OCI-M2 (cell line): ENCODE results near the gene FSTL4.

Source experiments
- DNase-seq: peaks from one replicate; lab custom pipeline; 2025; ENCODE audit not compliant: unreplicated experiment; lab: John Stamatoyannopoulos, UW

The FSTL4 gene

GRCh38 chr5:133275631-133276030, 336.7 kb downstream of the FSTL4 start:
- no peak for DNase-seq

GRCh38 chr5:133274597-133274935, 337.8 kb downstream of the FSTL4 start:
- no peak for DNase-seq

GRCh38 chr5:133273661-133274596, 338.4 kb downstream of the FSTL4 start:
- DNase-seq = no peak

- no peak for DNase-seq
Observed at GRCh38 chr5:133272345-133272744, 340.0 kb downstream of the FSTL4 start.

GRCh38 chr5:133271606-133272005, 340.7 kb downstream of the FSTL4 start:
- DNase-seq = no peak

- no peak for DNase-seq
Observed at GRCh38 chr5:133269691-133270090, 342.6 kb downstream of the FSTL4 start.

- no peak for DNase-seq
Observed at GRCh38 chr5:133267601-133268000, 344.7 kb downstream of the FSTL4 start.

GRCh38 chr5:133266966-133267365, 345.4 kb downstream of the FSTL4 start:
- DNase-seq = no peak

- no peak for DNase-seq
Observed at GRCh38 chr5:133266527-133266878, 345.8 kb downstream of the FSTL4 start.

- DNase-seq = no peak
Observed at GRCh38 chr5:133265720-133266526, 346.4 kb downstream of the FSTL4 start.

- no peak for DNase-seq
Observed at GRCh38 chr5:133265257-133265656, 347.1 kb downstream of the FSTL4 start.

GRCh38 chr5:133262690-133263089, 349.7 kb downstream of the FSTL4 start:
- no peak for DNase-seq

- DNase-seq = no peak
Observed at GRCh38 chr5:133261993-133262392, 350.3 kb downstream of the FSTL4 start.

GRCh38 chr5:133260715-133261114, 351.6 kb downstream of the FSTL4 start:
- DNase-seq = no peak

GRCh38 chr5:133259199-133259997, 352.9 kb downstream of the FSTL4 start:
- DNase-seq = no peak

- DNase-seq = no peak
Observed at GRCh38 chr5:133257977-133258376, 354.4 kb downstream of the FSTL4 start.

GRCh38 chr5:133256276-133256675, 356.1 kb downstream of the FSTL4 start:
- DNase-seq = no peak

- no peak for DNase-seq
Observed at GRCh38 chr5:133254803-133255202, 357.5 kb downstream of the FSTL4 start.

GRCh38 chr5:133253671-133254070, 358.7 kb downstream of the FSTL4 start:
- no peak for DNase-seq

GRCh38 chr5:133253070-133253469, 359.3 kb downstream of the FSTL4 start:
- DNase-seq = no peak

GRCh38 chr5:133252133-133252480, 360.2 kb downstream of the FSTL4 start:
- no peak for DNase-seq
